HG02763 (cell line): ENCODE measurements around the gene NALCN.
A peak's percentile ranks its signal among the peaks of the same experiment; 100 is the strongest.

Experiments
- ATAC-seq: cut with Tn5 transposase; IDR thresholded peaks from one replicate; pipeline ENCODE4 v1.9.1; 2021; ENCODE audit warnings: mild to moderate bottlenecking, moderate library complexity; ENCODE audit not compliant: unreplicated experiment

Gene NALCN

GRCh38 chr13:101291646-101292515 lies 124.4 kb downstream of the NALCN start:
- ATAC-seq: no peak

DNA sequence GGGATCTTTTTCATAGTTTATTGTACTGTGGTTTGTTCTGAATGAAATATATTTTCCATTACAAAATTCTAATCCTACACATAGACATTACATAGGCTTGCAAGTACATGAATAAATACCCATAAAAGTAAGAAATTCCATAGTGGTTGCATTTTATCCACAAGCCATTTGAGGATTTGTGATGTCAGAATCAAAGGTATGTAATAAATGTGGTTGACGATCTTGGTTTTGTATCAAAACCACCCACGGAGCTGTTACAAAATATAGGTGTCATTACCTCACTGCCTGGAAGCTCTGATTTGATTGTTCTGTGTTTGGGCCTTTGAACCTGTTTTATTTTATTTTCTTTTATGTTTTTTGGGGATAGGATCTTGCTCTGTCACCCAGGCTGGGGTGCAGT lies 125.1 kb downstream of the NALCN start:
- ATAC-seq: no peak

GRCh38 chr13:101289764-101290163 lies 126.5 kb downstream of the NALCN start:
- no peak for ATAC-seq

- ATAC-seq: no peak
These were observed 132.5 kb downstream of the NALCN start for GRCh38 chr13:101283782-101284181.

- ATAC-seq: no peak
These were observed 143.4 kb downstream of the NALCN start for GRCh38 chr13:101272886-101273285.

GRCh38 chr13:101271681-101272245 lies 144.5 kb downstream of the NALCN start:
- no peak for ATAC-seq

- no peak for ATAC-seq
These were observed 148.7 kb downstream of the NALCN start for GRCh38 chr13:101267656-101268055.

DNA sequence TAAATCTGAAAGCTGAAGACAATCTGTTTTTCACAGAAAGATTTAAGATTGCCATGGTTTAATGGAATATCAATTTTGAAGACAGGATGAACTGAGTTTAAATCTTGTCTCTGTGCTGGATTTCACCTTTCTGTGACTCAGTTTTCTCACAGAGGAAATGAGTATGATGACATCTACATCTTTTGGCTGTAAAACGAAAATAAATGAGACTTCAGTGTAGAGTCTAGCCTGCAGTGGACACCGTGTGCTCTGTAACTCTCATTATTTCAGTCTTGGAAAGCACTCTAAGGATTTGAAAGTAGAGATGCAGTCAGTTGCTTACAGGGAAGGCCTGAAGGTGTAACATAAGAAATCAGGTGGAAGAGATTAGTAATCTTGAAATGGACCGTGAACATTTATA lies 150.4 kb downstream of the NALCN start:
- no peak for ATAC-seq

- no peak for ATAC-seq
These were observed 151.4 kb downstream of the NALCN start for GRCh38 chr13:101264931-101265330.

DNA sequence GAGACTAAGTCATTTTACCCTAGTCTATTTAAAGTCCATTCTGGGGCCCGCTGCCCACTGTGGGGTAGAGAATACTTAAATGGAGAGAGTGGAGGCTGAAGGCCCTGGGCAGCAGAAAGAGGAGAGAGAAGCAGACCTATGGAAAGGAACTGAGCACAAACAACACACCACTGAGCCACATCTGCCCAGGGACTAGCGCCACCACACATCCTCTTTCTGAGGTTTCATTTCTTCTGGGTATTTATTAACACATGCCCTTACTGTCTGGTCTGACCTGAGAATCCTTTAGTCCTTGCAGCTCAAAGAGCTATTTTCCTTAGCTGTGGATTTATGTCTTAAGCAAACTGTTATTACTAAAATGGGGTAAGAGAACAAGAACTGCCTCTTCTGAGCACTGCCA lies 154.0 kb downstream of the NALCN start:
- peak; percentile 69 for ATAC-seq

- ATAC-seq: no peak
These were observed 157.8 kb downstream of the NALCN start for GRCh38 chr13:101258509-101258908.

DNA sequence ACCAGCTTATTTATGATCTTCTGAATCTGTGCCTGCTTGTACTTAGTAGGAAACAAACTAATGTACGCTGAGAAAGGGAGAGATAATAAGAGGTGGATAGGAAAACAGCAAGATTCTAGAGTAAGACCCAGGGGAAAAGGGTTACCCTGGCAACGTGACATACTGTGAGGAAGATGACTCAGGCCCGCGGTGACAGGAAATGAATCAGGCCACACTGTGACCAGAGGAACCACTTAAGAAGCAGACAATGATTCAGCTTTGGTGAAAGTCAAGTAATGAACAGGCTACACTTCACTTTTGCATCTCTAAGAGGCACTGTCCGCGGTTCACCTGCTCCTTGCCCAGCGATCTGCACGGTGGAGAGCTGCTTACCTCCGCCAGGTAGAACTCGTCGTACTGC lies 158.2 kb downstream of the NALCN start:
- peak; percentile 94 for ATAC-seq

- no peak for ATAC-seq
These were observed 167.4 kb downstream of the NALCN start for GRCh38 chr13:101248739-101249514.

DNA sequence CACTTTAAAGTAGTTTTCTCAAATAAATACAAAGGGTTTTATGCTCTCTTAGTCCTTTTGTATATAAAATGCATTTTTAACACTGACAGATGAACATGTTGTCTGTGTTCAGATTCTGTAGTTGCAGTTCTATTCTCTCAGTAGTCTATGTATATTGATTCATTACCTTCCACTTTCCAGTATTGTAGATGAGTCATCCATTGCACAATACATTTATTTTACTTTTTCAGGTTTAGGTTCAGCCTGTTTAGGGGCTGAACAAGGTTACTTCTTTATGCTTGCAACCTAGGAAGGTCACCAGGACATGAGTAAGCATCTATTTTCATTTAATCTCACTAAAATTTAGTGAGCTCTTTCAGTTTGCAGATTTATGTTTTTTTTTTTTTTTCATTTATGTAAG lies 173.6 kb downstream of the NALCN start:
- ATAC-seq: no peak

DNA sequence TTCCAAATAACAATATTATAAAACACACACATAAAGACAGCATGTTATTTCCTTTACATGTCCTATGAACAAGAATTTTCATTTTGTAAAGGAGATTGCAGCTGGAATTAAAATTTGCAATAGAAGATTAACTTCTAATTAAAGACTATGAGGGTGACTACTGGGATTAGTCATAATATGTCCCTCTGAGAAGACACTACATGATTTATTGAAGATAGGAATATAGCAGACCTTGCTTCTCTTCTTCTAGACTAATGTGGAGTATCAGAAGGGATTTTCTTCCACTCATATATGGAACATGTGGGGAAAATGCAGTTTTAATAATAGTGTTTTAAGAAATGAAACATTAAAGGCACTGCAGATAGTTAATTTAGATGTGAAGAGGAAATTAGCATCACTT lies 177.8 kb downstream of the NALCN start:
- no peak for ATAC-seq

DNA sequence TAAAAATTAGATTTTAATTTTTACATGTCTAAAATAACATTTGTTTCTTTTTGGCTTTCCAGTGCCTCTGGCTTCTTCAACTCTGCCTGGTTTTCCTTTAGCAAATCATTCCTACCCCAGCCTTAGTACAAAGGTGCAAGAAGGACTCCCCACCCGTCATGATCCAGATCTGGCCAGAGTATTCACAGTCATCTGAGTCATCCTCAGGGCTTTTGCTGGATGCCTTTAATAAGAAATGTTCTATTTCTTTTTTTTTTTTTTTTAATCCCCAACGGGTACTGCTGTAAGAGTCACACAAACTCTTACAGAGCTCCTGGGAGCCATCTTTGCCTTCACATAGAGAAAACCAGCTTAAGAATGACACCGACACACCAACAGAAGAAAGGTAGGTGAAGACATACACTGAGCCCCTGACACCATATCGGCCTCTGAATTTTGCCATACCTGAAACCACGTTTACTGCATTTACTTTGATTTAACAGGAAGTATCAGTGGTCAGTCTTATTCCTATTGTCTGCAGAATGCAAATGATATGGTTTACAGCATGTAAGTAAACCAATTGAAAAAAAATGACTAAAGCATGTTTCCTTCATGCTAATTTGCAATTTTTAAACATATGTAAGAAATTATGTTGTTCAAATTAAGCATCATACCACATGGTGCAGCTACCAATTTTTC lies 184.4 kb downstream of the NALCN start:
- no peak for ATAC-seq

- no peak for ATAC-seq
These were observed 185.9 kb downstream of the NALCN start for GRCh38 chr13:101230271-101230890.

- ATAC-seq: no peak
These were observed 196.6 kb downstream of the NALCN start for GRCh38 chr13:101219609-101220265.

DNA sequence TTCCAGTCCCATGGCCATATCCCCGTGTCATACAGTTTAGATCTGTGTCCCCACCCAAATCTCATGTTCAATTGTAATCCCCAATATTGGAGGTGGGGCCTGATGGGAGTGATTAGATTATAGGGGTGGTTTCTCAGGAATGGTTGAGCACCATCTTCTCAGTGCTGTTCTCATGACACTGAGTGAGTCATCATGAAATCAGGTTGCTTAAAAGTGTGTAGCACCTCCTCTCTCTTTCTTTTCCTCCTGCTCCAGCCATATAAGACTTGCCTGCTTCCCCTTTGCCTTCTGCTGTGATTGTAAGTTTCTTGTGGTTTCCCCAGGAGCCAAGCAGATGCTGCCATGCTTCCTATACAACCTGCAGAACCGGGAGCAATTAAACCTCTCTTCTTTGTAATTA lies 197.8 kb downstream of the NALCN start:
- no peak for ATAC-seq

GRCh38 chr13:101217086-101217485 lies 199.2 kb downstream of the NALCN start:
- ATAC-seq: no peak
